Hepatocyte (in vitro differentiated cells): ENCODE results near the gene ASNSD1. TPM values are rescaled to one million over a fixed set of nuclear protein-coding genes. Genes with fewer than 3 reads are reported as not detected.
"Not testable (repeated sequence)": the region's sequence is repeated elsewhere in the genome, so short reads cannot be mapped to it uniquely, and the experiment has no call there.

Experiments used
- DNase-seq: peaks from one replicate; pipeline ENCODE4 v3.0.0-alpha.2; 2016; ENCODE audit warnings: low spot score
- H2AFZ ChIP-seq: fragments of 200-600 bp; sonication (generic); 2 replicates; pipeline ENCODE4 v1.6.0; 2016; ENCODE audit warnings: antibody characterized with exemption, mild to moderate bottlenecking
- H3K27ac ChIP-seq: fragments of 200-600 bp; sonication (generic); 2 replicates; pipeline ENCODE4 v1.5.1; 2016; ENCODE audit warnings: mild to moderate bottlenecking
- H3K27me3 ChIP-seq: fragments of 200-600 bp; sonication (generic); 2 replicates; pipeline ENCODE4 v1.6.1; 2016
- H3K36me3 ChIP-seq: fragments of 200-600 bp; sonication (generic); replicated peaks from 2 replicates; pipeline ENCODE4 v1.5.1; 2016; ENCODE audit warnings: low read depth; ENCODE audit not compliant: insufficient read depth
- H3K4me1 ChIP-seq: fragments of 200-600 bp; sonication (generic); 2 replicates; pipeline ENCODE4 v1.5.1; 2016; ENCODE audit warnings: mild to moderate bottlenecking, moderate library complexity; ENCODE audit not compliant: insufficient read depth
- H3K4me2 ChIP-seq: fragments of 200-600 bp; sonication (generic); 2 replicates; pipeline ENCODE4 v1.6.0; 2016
- H3K4me3 ChIP-seq: fragments of 200-600 bp; sonication (generic); 2 replicates; pipeline ENCODE4 v1.5.1; 2016; ENCODE audit warnings: mild to moderate bottlenecking
- H3K79me2 ChIP-seq: fragments of 200-600 bp; sonication (generic); 2 replicates; pipeline ENCODE4 v1.6.0; 2017; ENCODE audit warnings: mild to moderate bottlenecking
- H3K9me2 ChIP-seq: fragments of 200-600 bp; sonication (generic); replicated peaks from 2 replicates; pipeline ENCODE4 v1.6.0; 2017; ENCODE audit warnings: mild to moderate bottlenecking; ENCODE audit not compliant: insufficient read depth
- H3K9me3 ChIP-seq: fragments of 200-600 bp; sonication (generic); 2 replicates; pipeline ENCODE4 v1.5.1; 2016; ENCODE audit warnings: low read depth, mild to moderate bottlenecking
- H4K20me1 ChIP-seq: fragments of 200-600 bp; sonication (generic); 2 replicates; pipeline ENCODE4 v1.6.0; 2016; ENCODE audit warnings: mild to moderate bottlenecking; ENCODE audit not compliant: insufficient read depth, poor library complexity, severe bottlenecking
- EZH2 ChIP-seq: fragments of 200-600 bp; sonication (generic); IDR thresholded peaks from 2 replicates; pipeline ENCODE4 v1.6.1; 2016; ENCODE audit warnings: antibody characterized with exemption, mild to moderate bottlenecking, borderline replicate concordance
- EZH2phosphoT487 ChIP-seq: fragments of 200-600 bp; sonication (generic); IDR thresholded peaks from one replicate; pipeline ENCODE4 v1.6.1; 2018; ENCODE audit warnings: antibody characterized with exemption, mild to moderate bottlenecking, low read depth, moderate library complexity; ENCODE audit not compliant: unreplicated experiment, severe bottlenecking
- WGBS: methylation state at CpG from one replicate; pipeline ENCODE4 v1.1.6; 2016; ENCODE audit warnings: low lambda C conversion rate; ENCODE audit errors: missing lambda C conversion rate; 5-methylcytosine and 5-hydroxymethylcytosine counted together
- polyA plus RNA-seq: library from polyadenylated mRNA; unstranded; fragments of >200 nt; fragmentation: Nextera tagmentation; extraction: Ambion mirVana; gene quantifications from 2 replicates; pipeline ENCODE4 v1.2.1, GENCODE V29; 2016
- total RNA-seq: library from RNA; depleted of rRNA; stranded (reverse); fragments of >200 nt; gene quantifications from 2 replicates; pipeline ENCODE4 v1.2.3, GENCODE V29; 2014
- TF ChIP-seq, protein P1 (sequence below): fragments of 200-600 bp; sonication (generic); IDR thresholded peaks from 2 replicates; pipeline ENCODE4 v1.5.1; 2016; ENCODE audit warnings: antibody characterized with exemption, mild to moderate bottlenecking; ENCODE audit not compliant: poor library complexity

Gene ASNSD1
- total and polyA plus RNA-seq, 2 experiments from 2014 or later = 41.0 to 66.9 TPM

DNA sequence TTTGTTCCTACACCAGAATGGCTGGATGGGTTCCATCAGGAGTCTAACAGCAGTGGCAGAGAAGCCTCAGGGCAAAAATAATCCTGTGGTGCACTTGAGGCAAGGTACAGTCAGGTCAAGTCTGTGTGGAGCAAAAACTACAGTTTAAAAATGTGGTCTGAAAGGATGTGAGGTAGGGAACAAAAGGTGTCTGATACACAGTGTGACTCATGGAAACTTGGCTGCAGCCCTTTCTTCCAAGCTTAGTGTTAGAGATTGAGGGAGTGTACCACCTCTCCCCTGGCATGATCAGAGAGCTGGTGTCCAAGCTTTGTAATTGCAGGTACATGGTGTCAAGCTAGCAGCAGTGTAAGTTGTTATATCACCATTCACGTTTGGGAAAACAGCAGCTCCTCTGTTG is 22.1 kb downstream of the ASNSD1 start:
- no peak for DNase-seq
- TF ChIP-seq EZH2 (no peak), EZH2phosphoT487 (no peak)
- TF ChIP-seq, protein P1, sequence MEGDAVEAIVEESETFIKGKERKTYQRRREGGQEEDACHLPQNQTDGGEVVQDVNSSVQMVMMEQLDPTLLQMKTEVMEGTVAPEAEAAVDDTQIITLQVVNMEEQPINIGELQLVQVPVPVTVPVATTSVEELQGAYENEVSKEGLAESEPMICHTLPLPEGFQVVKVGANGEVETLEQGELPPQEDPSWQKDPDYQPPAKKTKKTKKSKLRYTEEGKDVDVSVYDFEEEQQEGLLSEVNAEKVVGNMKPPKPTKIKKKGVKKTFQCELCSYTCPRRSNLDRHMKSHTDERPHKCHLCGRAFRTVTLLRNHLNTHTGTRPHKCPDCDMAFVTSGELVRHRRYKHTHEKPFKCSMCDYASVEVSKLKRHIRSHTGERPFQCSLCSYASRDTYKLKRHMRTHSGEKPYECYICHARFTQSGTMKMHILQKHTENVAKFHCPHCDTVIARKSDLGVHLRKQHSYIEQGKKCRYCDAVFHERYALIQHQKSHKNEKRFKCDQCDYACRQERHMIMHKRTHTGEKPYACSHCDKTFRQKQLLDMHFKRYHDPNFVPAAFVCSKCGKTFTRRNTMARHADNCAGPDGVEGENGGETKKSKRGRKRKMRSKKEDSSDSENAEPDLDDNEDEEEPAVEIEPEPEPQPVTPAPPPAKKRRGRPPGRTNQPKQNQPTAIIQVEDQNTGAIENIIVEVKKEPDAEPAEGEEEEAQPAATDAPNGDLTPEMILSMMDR = no peak
- Histone ChIP-seq H3K9me3 (no peaks in the 10 kb centered on the region), H3K27ac (no peak overlapping the region), H3K4me3 (no peak overlapping the region), H3K4me2 (no peak overlapping the region), H3K4me1 (no peaks in the 10 kb centered on the region), H3K9me2 (no peaks in the 10 kb centered on the region), H4K20me1 (no peaks in the 10 kb centered on the region), H2AFZ (no peak overlapping the region), H3K36me3 (no peaks in the 10 kb centered on the region), H3K27me3 (no peaks in the 10 kb centered on the region), H3K79me2 (peaks cover 15% of the 10 kb centered on the region)
- WGBS = 56% methylated on average over 1 of the region's 1 CpG

DNA sequence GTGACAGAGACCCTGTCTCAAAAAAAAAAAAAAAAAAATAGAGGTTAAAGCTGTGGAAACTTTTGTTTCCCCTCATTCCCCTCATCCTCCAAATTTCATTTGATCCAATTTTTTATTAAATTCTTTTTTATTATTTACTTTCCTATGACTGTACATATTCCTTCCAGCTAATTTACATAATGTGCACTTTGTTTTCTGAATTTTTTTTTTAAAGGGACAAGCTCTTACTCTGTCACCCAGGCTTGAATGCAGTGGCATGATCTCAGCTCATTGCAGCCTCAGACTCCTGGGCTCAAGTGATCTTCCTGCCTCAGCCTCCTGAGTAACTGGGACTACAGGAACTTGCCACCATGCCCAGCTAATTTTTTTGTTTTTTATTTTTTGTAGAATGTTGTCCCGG is 23.6 kb downstream of the ASNSD1 start:
- H4K20me1 ChIP-seq = no peaks in the 10 kb centered on the region

DNA sequence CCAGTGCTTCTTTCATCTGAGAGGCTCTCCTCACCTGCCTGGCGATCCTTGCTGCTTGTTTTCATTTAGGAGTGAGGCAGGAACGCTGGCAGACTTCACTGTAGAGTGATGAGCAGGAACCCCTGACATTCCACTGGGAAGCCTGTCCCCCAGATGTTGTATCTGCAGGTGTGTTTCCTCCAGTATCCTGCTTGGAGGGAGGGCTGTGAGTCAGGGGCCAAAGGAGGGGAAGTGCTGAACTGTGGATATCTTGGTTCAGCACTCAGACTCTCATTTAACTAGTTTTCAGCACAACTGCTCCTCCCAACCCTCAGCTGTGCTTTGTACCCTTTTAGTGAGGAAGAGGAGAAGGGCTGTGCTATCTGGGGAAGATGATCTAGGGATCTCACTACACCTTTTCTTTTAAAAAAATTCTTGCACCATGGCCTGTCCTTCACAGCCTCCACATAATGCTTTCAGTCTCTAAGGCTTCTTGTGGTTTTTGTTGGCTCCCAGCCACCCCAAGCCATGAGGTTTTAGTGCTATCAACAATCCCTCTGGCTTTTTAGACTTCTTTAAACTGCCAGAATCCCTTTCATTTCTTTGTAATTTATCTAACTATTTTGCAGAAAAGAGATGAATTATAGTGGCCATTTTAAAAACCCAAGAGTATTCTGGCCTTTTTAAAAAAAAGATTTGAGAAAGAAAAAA is 24.4 kb downstream of the ASNSD1 start:
- Histone ChIP-seq H3K36me3 (no peaks in the 10 kb centered on the region), H3K27ac (no peak overlapping the region), H3K9me3 (no peaks in the 10 kb centered on the region), H3K4me2 (no peak overlapping the region), H3K27me3 (no peaks in the 10 kb centered on the region), H4K20me1 (no peaks in the 10 kb centered on the region), H3K79me2 (peaks cover 2% of the 10 kb centered on the region), H2AFZ (no peak overlapping the region), H3K9me2 (no peaks in the 10 kb centered on the region), H3K4me1 (no peaks in the 10 kb centered on the region), H3K4me3 (no peak overlapping the region)
- DNase-seq = no peak
- TF ChIP-seq, protein P1 = no peak
- no peak for TF ChIP-seq EZH2phosphoT487
- no peak for TF ChIP-seq EZH2
- 73% methylated on average over 2 of the region's 2 CpGs for WGBS

More for the DNA sequence above, 23.6 kb downstream of the ASNSD1 start:
- Histone ChIP-seq H3K4me1 (no peaks in the 10 kb centered on the region), H3K4me3 (no peak overlapping the region), H3K27ac (no peak overlapping the region), H3K4me2 (no peak overlapping the region), H3K27me3 (no peaks in the 10 kb centered on the region), H3K9me3 (no peaks in the 10 kb centered on the region), H2AFZ (no peak overlapping the region), H3K9me2 (no peaks in the 10 kb centered on the region), H3K36me3 (no peaks in the 10 kb centered on the region), H3K79me2 (peaks cover 4% of the 10 kb centered on the region)
- TF ChIP-seq EZH2 (no peak), EZH2phosphoT487 (no peak)
- TF ChIP-seq, protein P1 = no peak
- DNase-seq = no peak
- 95% methylated on average over 1 of the region's 1 CpG for WGBS

DNA sequence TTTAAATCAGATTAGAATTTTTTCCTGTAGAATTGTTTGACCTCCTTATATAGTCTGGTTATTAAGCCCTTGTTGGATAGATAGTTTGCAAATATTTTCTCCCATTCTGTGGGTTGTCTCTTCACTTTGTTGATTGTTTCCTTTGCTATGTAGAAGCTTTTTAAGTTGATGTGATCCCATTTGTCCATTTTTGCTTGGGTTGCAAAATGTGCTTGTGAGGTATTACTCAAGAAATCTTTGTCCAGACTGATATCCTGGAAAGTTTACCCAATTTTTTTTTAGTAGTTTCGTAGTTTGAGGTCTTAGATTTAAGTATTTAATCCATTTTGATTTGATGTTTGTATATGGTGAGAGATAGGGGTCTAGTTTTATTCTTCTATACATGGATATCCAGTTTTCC is 26.5 kb downstream of the ASNSD1 start:
- DNase-seq, H3K9me2 ChIP-seq, H3K27ac ChIP-seq, H3K4me2 ChIP-seq, H3K4me3 ChIP-seq, H2AFZ ChIP-seq, H3K4me1 ChIP-seq, H3K79me2 ChIP-seq, H3K36me3 ChIP-seq, H3K9me3 ChIP-seq, H4K20me1 ChIP-seq, H3K27me3 ChIP-seq: not testable (repeated sequence)
- WGBS = 91% methylated on average over 1 of the region's 1 CpG
